Activated gamma-delta T cell (primary cell): ENCODE measurements around the gene EIF2D.

Experiments
- DNase-seq: peaks from one replicate; lab custom pipeline; 2025; lab: John Stamatoyannopoulos, UW

Gene EIF2D

DNA sequence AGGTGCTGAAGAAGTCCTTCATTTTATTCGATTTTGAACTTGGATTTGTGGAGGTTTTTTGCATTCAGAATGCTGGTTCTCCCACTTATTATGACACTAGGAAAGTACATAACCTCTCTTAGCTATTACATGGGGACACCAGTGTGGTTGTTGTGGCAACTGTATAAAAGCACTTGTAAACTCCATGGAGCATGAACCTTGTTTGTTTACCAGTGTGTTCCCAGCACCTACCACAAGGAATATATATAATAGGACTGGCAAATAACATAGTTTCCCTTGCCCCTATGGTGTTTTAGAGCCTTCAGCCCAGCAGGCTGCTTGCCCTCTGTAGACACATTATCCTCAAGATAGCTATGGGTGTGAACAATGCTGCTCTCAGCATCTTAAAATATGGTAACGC is 61.8 kb downstream of the EIF2D start:
- DNase-seq: no peak

DNA sequence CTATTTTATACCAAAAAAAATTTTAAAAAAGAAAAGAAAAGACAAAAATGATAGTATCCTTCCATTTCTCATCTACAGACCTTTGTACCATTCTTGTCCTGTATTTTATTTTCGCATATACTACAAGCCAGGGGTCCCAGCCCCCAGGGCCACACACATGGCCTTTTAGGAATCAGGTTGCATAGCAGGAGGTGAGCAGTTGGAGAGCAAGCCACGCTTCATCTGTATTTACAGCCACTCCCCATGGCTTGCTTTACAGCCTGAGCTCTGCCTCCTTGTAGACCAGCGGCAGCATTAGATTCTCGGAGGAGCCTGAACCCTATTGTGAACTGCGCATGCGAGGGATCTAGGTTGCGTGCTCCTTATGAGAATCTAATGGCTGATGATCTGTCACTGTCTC is 65.2 kb downstream of the EIF2D start:
- no peak for DNase-seq

DNA sequence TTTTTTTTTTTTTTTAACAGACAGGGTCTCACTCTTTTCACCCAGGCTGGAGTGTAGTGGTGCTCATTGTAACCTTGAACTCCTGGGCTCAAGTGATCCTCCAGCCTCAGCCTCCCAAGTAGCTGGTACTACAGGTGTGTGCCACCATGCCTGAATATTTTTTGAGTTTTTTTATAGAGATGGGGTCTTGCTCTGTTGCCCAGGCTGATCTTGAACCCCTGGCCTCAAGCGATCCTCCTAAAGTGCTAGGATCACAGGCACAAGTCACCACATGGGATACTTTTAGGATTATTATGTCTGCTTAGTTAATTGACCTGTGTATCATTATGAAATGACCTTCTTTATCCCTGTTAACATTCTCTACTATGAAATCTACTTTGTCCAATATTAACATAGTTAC is 66.9 kb downstream of the EIF2D start:
- no peak for DNase-seq

DNA sequence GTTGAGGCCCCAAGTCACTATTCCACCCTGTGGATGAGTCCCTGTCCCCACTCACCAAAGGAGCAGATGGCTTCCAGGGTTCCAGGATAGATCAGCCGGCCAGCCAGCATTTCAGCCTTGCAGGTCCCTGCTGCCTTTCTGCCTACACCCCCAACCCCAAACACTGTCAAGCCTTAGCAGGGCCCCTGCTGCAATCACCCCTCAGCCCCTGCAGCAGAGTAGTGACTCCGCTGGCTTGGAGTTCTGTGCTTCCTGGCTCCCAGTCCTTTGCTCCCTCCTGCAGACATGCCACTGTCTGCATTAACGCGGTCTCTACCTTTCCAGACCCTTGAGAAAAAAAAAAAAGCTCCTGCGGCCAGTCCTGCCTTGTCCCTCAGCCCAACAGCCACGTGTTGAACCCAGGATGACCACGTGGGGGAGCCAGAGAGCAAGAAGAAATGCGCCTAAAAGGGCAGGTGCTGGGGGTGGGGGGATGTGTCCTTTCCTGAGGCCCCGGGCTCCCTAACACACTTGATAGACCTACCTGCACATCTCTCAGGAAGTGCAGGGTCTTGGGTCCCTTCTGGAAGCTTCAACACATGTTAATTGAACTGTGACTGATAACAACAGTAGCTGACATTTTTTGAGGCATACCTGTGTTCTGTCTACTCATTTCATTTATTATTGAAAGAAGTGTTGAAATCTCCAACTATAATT is 67.6 kb downstream of the EIF2D start:
- no peak for DNase-seq
